Measurements from ENCODE around the gene LRRC55. TPM values are rescaled to one million over a fixed set of nuclear protein-coding genes. Genes with fewer than 3 reads are reported as not detected.
"Not testable (repeated sequence)": the region's sequence is repeated elsewhere in the genome, so short reads cannot be mapped to it uniquely, and the experiment has no call there.

The LRRC55 gene
- total RNA-seq, 2 donors from 2014 or later: 0.09 to 0.45 TPM

- DNase-seq: no peak
- intact Hi-C loops (cut with DNase I, micrococcal nuclease): no loop called here
- ATAC-seq: no peak
Observed at GRCh38 chr11:57158180-57158579, 23.6 kb upstream of the LRRC55 start.

- ATAC-seq (no peak), DNase-seq (no peak)
- intact Hi-C loops (cut with DNase I, micrococcal nuclease): no loop called here
Observed at GRCh38 chr11:57158599-57158998, 23.2 kb upstream of the LRRC55 start.

GRCh38 chr11:57160665-57161064 lies 21.1 kb upstream of the LRRC55 start:
- intact Hi-C loops (cut with DNase I, micrococcal nuclease): no loop called here
- no peak for DNase-seq
- ATAC-seq: no peak

GRCh38 chr11:57161351-57161750 lies 20.4 kb upstream of the LRRC55 start:
- intact Hi-C loops (cut with DNase I, micrococcal nuclease): no loop called here
- no peak for DNase-seq
- no peak for ATAC-seq

GRCh38 chr11:57162179-57162898 lies 19.4 kb upstream of the LRRC55 start:
- ATAC-seq (no peak), DNase-seq (no peak)
- intact Hi-C loops (cut with DNase I, micrococcal nuclease): no loop called here

GRCh38 chr11:57163160-57163868 lies 18.4 kb upstream of the LRRC55 start:
- ATAC-seq (no peak), DNase-seq (no peak)
- intact Hi-C loops (cut with DNase I, micrococcal nuclease): no loop called here

GRCh38 chr11:57164317-57164716 lies 17.4 kb upstream of the LRRC55 start:
- DNase-seq (no peak), ATAC-seq (no peak)
- intact Hi-C loops (cut with DNase I, micrococcal nuclease): no loop called here

GRCh38 chr11:57167125-57167846 lies 14.5 kb upstream of the LRRC55 start:
- DNase-seq (no peak), ATAC-seq (no peak)
- intact Hi-C loops (cut with DNase I, micrococcal nuclease): no loop called here

GRCh38 chr11:57169732-57170313 lies 11.9 kb upstream of the LRRC55 start:
- ATAC-seq; intact Hi-C loops (cut with DNase I, micrococcal nuclease); DNase-seq: not testable (repeated sequence)

- intact Hi-C loops (cut with DNase I, micrococcal nuclease): no loop called here
- DNase-seq (no peak), ATAC-seq (no peak)
Observed at GRCh38 chr11:57172031-57172430, 9.7 kb upstream of the LRRC55 start.

- no peak for ATAC-seq
- intact Hi-C loops (cut with DNase I, micrococcal nuclease): no loop called here
Observed at GRCh38 chr11:57174656-57175055, 7.1 kb upstream of the LRRC55 start.

GRCh38 chr11:57175478-57175877 lies 6.3 kb upstream of the LRRC55 start:
- intact Hi-C loops (cut with DNase I, micrococcal nuclease): no loop called here
- no peak for ATAC-seq
- no peak for DNase-seq

More at GRCh38 chr11:57174656-57175055, 7.1 kb upstream of the LRRC55 start:
- DNase-seq: no peak

GRCh38 chr11:57178334-57178733 lies 3.4 kb upstream of the LRRC55 start:
- ATAC-seq (no peak), DNase-seq (no peak)
- intact Hi-C loops (cut with DNase I, micrococcal nuclease): no loop called here

- ATAC-seq (no peak), DNase-seq (no peak)
- intact Hi-C loops (cut with DNase I, micrococcal nuclease): no loop called here
Observed at GRCh38 chr11:57179681-57180080, 2.1 kb upstream of the LRRC55 start.

GRCh38 chr11:57180081-57180561 lies 1.6 kb upstream of the LRRC55 start:
- intact Hi-C loops (cut with DNase I, micrococcal nuclease): no loop called here
- no peak for DNase-seq
- no peak for ATAC-seq

GRCh38 chr11:57180964-57181363 lies 789 bp upstream of the LRRC55 start:
- intact Hi-C loops (cut with DNase I, micrococcal nuclease): no loop called here
- peak; percentile 42 for ATAC-seq
- no peak for DNase-seq

- ATAC-seq (no peak), DNase-seq (no peak)
- intact Hi-C loops (cut with DNase I, micrococcal nuclease): no loop called here
Observed at GRCh38 chr11:57182896-57183295, 1.1 kb downstream of the LRRC55 start.

- DNase-seq (no peak), ATAC-seq (no peak)
- intact Hi-C loops (cut with DNase I, micrococcal nuclease): no loop called here
Observed at GRCh38 chr11:57190548-57190947, 8.8 kb downstream of the LRRC55 start.

All from left colon (tissue), 2 donors.